ENCODE data around the gene SLC24A3.

- TF ChIP-seq CTCF (IDR thresholded peaks at IDR 0.05) = no peak
- no peak for TF ChIP-seq EP300 (IDR thresholded peaks at IDR 0.05)
- TF ChIP-seq POLR2A (IDR thresholded peaks at IDR 0.05) = no peak
Measured at GRCh38 chr20:19320005-19320404, 107.6 kb downstream of the SLC24A3 start.
